ENCODE measurements around the gene MLLT6.
A peak's percentile ranks its signal among the peaks of the same experiment; 100 is the strongest.

The MLLT6 gene

GRCh38 chr17:38747463-38748148 lies 42.5 kb downstream of the MLLT6 start:
- Histone ChIP-seq H3K36me3 (ENCODE audit: insufficient read depth, low read length) (no peaks in the 10 kb centered on the region), H3K4me2 (ENCODE audit: low read depth, low read length, poor library complexity, severe bottlenecking) (peak overlapping the region; percentile 99), H4K20me1 (ENCODE audit: insufficient read depth, low read length, poor library complexity, severe bottlenecking) (peaks cover 11% of the 10 kb centered on the region), H3K9ac (ENCODE audit: low read depth, low read length, poor library complexity, severe bottlenecking) (peak overlapping the region; percentile 96), H3K9me3 (ENCODE audit: insufficient read depth, low read depth, low read length) (no peaks in the 10 kb centered on the region), H3K4me1 (ENCODE audit: insufficient read depth, low read length, poor library complexity, severe bottlenecking) (peaks cover 53% of the 10 kb centered on the region), H3F3A (ENCODE audit: low read depth) (peaks cover 11% of the 10 kb centered on the region; the same call in 1 of the 2 replicates), H3K27me3 (ENCODE audit: insufficient read depth, low read length, poor library complexity, severe bottlenecking) (no peaks in the 10 kb centered on the region), H3K4me3 (ENCODE audit: low read length, poor library complexity, severe bottlenecking) (peak overlapping the region; percentile 97), H2AFZ (ENCODE audit: low read length) (peak overlapping the region; percentile 97), H3K79me2 (ENCODE audit: insufficient read depth, low read length) (peaks cover 46% of the 10 kb centered on the region), H3K9me2 (replicated peaks; ENCODE audit: low read depth, low read length) (no peaks in the 10 kb centered on the region)
- TF ChIP-seq EZH2phosphoT487 (IDR thresholded peaks at IDR 0.05; ENCODE audit: borderline replicate concordance) = no peak
- TF ChIP-seq CTCF (conservative IDR thresholded peaks at IDR 0.05; ENCODE audit: low read length) = peak; percentile 35

GRCh38 chr17:38748149-38748891 lies 43.2 kb downstream of the MLLT6 start, which contains the start of gene PCGF2:
TSS of gene PCGF2 (minus strand) at chr17:38748336. CDS start at chr17:38740402, 7,934 bp downstream.
- Histone ChIP-seq H2AFZ (ENCODE audit: low read length) (peak within 1 kb of the TSS; percentile 97), H3K4me3 (ENCODE audit: low read length, poor library complexity, severe bottlenecking) (peak within 1 kb of the TSS; percentile 97), H3K27me3 (ENCODE audit: insufficient read depth, low read length, poor library complexity, severe bottlenecking) (no peaks in the 10 kb centered on the region), H3K9ac (ENCODE audit: low read depth, low read length, poor library complexity, severe bottlenecking) (peak within 1 kb of the TSS; percentile 96), H3K4me1 (ENCODE audit: insufficient read depth, low read length, poor library complexity, severe bottlenecking) (peaks cover 46% of the 10 kb centered on the region), H4K20me1 (ENCODE audit: insufficient read depth, low read length, poor library complexity, severe bottlenecking) (peaks cover 18% of the 10 kb centered on the region), H3K79me2 (ENCODE audit: insufficient read depth, low read length) (peaks cover 48% of the 10 kb centered on the region), H3K4me2 (ENCODE audit: low read depth, low read length, poor library complexity, severe bottlenecking) (peak within 1 kb of the TSS; percentile 99), H3K9me3 (ENCODE audit: insufficient read depth, low read depth, low read length) (no peaks in the 10 kb centered on the region), H3K9me2 (replicated peaks; ENCODE audit: low read depth, low read length) (no peaks in the 10 kb centered on the region), H3F3A (ENCODE audit: low read depth) (peaks cover 11% of the 10 kb centered on the region; the same call in 1 of the 2 replicates), H3K36me3 (ENCODE audit: insufficient read depth, low read length) (no peaks in the 10 kb centered on the region)
- no peak for TF ChIP-seq CTCF (conservative IDR thresholded peaks at IDR 0.05; ENCODE audit: low read length)

- Histone ChIP-seq H3K36me3 (ENCODE audit: insufficient read depth, low read length) (no peaks in the 10 kb centered on the region), H3K9me3 (ENCODE audit: insufficient read depth, low read depth, low read length) (no peaks in the 10 kb centered on the region), H4K20me1 (ENCODE audit: insufficient read depth, low read length, poor library complexity, severe bottlenecking) (peaks cover 18% of the 10 kb centered on the region), H3K9me2 (replicated peaks; ENCODE audit: low read depth, low read length) (no peaks in the 10 kb centered on the region), H3K79me2 (ENCODE audit: insufficient read depth, low read length) (peaks cover 48% of the 10 kb centered on the region), H3K27me3 (ENCODE audit: insufficient read depth, low read length, poor library complexity, severe bottlenecking) (no peaks in the 10 kb centered on the region), H3K4me2 (ENCODE audit: low read depth, low read length, poor library complexity, severe bottlenecking) (peak overlapping the region; percentile 96), H2AFZ (ENCODE audit: low read length) (no peak overlapping the region; the same call in 1 of the 2 replicates), H3F3A (ENCODE audit: low read depth) (peaks cover 11% of the 10 kb centered on the region; the same call in 1 of the 2 replicates), H3K9ac (ENCODE audit: low read depth, low read length, poor library complexity, severe bottlenecking) (peak overlapping the region; percentile 49), H3K4me3 (ENCODE audit: low read length, poor library complexity, severe bottlenecking) (peak overlapping the region; percentile 87), H3K4me1 (ENCODE audit: insufficient read depth, low read length, poor library complexity, severe bottlenecking) (peaks cover 44% of the 10 kb centered on the region)
- no peak for TF ChIP-seq CTCF (conservative IDR thresholded peaks at IDR 0.05; ENCODE audit: low read length)
- no peak for TF ChIP-seq EZH2phosphoT487 (IDR thresholded peaks at IDR 0.05; ENCODE audit: borderline replicate concordance)
Measured at GRCh38 chr17:38748892-38749222, 43.8 kb downstream of the MLLT6 start.

All from Loucy (cell line).